Left ventricle myocardium inferior (tissue), 1 donor: ENCODE results near the gene APP. TPM values are rescaled to one million over a fixed set of nuclear protein-coding genes. Genes with fewer than 3 reads are reported as not detected.

Experiments
- DNase-seq: peaks from one replicate; pipeline ENCODE4 v3.0.0-alpha.2; 2020
- H3K27ac ChIP-seq: fragments of 200-600 bp; replicated peaks from 2 replicates; pipeline ENCODE4 v1.8.0; 2021
- H3K27me3 ChIP-seq: fragments of 200-600 bp; 2 replicates; pipeline ENCODE4 v1.8.0; 2021; ENCODE audit warnings: low read depth
- H3K36me3 ChIP-seq: fragments of 200-600 bp; 2 replicates; pipeline ENCODE4 v1.8.0; 2021
- H3K4me1 ChIP-seq: fragments of 200-600 bp; 2 replicates; pipeline ENCODE4 v1.8.0; 2021
- H3K4me3 ChIP-seq: fragments of 200-600 bp; 2 replicates; pipeline ENCODE4 v1.8.0; 2021; ENCODE audit warnings: mild to moderate bottlenecking, moderate library complexity
- H3K9me3 ChIP-seq: fragments of 200-600 bp; replicated peaks from 2 replicates; pipeline ENCODE4 v1.8.0; 2021
- intact Hi-C: fragments of 100-400 bp; cut with micrococcal nuclease; formaldehyde crosslinking; loops from one replicate; pipeline ENCODE4 v1.11.0; 2022
- total RNA-seq: library from RNA; stranded (reverse); fragmentation: NEBNext Ultra II Directional; extraction: Animal tissue kit (Norgen Biotek cat#: 25700); gene quantifications from one replicate; pipeline ENCODE4 v1.2.1, GENCODE V29; 2021
- TF ChIP-seq, protein P1 (sequence below): fragments of 200-600 bp; IDR thresholded peaks from 2 replicates; pipeline ENCODE4 v1.8.0; 2021; ENCODE audit warnings: antibody characterized with exemption, mild to moderate bottlenecking, borderline replicate concordance
- donor health status: DM: no; HTN: yes; CAD: no; lungs with severe emphysema.

APP gene
- total RNA-seq, 1 donor from 2014 or later, result 332 TPM

DNA sequence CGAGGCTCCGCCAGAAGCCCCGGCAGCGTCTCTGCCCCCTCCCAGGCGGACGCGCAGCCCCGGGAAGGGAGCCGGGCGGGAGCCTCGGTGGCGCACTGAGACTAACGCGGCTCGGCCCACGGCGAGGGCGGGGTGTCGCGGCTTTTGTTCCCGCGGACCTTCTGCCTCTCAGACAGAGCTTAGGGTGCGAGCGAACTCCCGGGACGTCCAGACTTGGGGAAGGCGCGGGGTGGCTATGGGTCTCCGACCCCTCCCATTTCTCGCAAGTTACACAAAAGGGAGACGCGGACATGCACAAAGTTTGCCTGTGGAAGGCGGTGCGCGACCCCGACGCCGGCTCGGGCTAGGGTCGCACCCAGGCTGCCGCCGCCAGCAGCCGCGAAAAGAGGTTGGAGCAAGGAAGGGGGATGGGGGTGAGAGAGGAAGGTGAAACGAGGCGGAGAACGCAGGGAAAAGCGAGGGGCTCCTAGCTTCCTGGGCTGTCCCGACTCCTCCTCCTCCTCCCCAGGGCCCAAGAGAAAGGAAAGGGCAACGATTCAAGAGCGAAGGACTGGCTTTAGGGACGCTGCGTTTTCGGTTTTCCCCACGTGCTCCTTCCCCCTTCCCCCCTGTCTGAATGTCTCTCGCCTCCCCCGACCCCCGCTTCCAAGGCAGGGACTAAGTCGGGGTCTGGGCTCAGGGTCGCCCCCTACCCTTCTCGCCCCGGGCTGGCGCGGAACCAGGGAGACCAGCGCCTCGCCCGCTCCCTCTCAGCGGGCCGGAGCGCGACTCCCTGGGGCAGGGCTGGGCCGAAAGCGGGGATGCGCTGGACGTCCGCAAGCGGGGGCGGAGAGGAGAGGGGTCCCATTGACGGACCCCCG, 729 bp downstream of the APP start:
- Histone ChIP-seq H3K4me3 (peak overlapping the region; percentile 95), H3K36me3 (no peaks in the 10 kb centered on the region), H3K4me1 (peaks cover 56% of the 10 kb centered on the region), H3K27me3 (no peaks in the 10 kb centered on the region), H3K27ac (peak overlapping the region; percentile 94), H3K9me3 (no peaks in the 10 kb centered on the region)
- peak; percentile 69 for DNase-seq
- intact Hi-C loops, result loop anchor here (5.0 kb wide), 2 partner anchors 273 to 288 kb away; no protein-coding TSS in a partner anchor
- TF ChIP-seq, protein P1, sequence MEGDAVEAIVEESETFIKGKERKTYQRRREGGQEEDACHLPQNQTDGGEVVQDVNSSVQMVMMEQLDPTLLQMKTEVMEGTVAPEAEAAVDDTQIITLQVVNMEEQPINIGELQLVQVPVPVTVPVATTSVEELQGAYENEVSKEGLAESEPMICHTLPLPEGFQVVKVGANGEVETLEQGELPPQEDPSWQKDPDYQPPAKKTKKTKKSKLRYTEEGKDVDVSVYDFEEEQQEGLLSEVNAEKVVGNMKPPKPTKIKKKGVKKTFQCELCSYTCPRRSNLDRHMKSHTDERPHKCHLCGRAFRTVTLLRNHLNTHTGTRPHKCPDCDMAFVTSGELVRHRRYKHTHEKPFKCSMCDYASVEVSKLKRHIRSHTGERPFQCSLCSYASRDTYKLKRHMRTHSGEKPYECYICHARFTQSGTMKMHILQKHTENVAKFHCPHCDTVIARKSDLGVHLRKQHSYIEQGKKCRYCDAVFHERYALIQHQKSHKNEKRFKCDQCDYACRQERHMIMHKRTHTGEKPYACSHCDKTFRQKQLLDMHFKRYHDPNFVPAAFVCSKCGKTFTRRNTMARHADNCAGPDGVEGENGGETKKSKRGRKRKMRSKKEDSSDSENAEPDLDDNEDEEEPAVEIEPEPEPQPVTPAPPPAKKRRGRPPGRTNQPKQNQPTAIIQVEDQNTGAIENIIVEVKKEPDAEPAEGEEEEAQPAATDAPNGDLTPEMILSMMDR, result no peak

- TF ChIP-seq, protein P1, result peak; percentile 63
- DNase-seq, result peak; percentile 26
- intact Hi-C loops, result loop anchor here (5.0 kb wide), 1 partner anchor 287 kb away; no protein-coding TSS in a partner anchor
- Histone ChIP-seq H3K27ac (peak overlapping the region; percentile 94), H3K4me1 (peaks cover 60% of the 10 kb centered on the region), H3K9me3 (no peaks in the 10 kb centered on the region), H3K4me3 (peak overlapping the region; percentile 95), H3K36me3 (no peaks in the 10 kb centered on the region), H3K27me3 (no peaks in the 10 kb centered on the region)
Measured at GRCh38 chr21:26169061-26169610, 1.4 kb downstream of the APP start.

DNA sequence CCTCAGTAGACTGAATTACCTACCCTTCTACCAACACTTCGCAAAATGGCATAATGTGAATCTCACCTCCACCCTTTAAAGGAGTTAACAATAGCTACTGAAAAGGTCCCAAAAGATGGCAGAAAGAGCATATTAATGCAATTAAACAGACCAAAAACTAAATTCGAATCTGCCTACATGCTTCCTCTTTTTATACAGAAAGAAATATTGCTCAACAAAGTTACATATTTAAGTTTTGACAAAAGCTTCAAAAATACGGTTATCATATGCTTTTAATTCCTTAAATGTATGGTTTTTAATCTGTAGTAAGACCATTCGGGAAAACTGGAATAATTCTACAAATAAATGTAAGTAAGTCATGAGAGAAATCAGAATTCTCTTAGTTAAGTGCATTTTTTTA, 2.2 kb downstream of the APP start:
- DNase-seq, result no peak
- H3K27me3 ChIP-seq, result no peaks in the 10 kb centered on the region
- H3K4me3 ChIP-seq, result peak overlapping the region; percentile 95
- no peaks in the 10 kb centered on the region for H3K9me3 ChIP-seq
- no peaks in the 10 kb centered on the region for H3K36me3 ChIP-seq
- TF ChIP-seq, protein P1, result no peak
- H3K4me1 ChIP-seq, result peaks cover 60% of the 10 kb centered on the region
- H3K27ac ChIP-seq, result peak overlapping the region; percentile 94
- intact Hi-C loops, result loop anchor here (5.0 kb wide), 1 partner anchor 286 kb away; no protein-coding TSS in a partner anchor

DNA sequence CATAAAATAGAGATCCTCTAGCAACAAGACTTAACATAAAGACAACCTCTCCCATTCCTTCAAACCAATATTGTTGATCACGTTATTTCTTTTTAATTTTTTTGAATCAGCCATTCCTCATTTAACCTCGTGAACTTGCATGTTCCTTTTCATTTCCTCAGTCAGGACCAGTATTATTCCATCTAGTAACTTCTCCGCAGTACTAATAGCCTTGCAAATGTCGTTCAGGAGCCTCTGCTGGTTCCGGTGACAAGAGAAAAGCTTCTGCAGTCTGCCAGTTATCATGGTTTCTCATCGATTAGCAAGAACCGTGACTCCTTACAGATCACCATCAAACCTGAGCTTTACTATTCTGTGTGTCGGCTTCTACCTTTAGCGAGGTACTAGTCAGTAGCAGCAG, 3.0 kb downstream of the APP start:
- H3K4me1 ChIP-seq, result peaks cover 60% of the 10 kb centered on the region

GRCh38 chr21:26165331-26165730, 5.2 kb downstream of the APP start:
- H3K27ac ChIP-seq, result peak overlapping the region; percentile 94

More for the DNA sequence above, 3.0 kb downstream of the APP start:
- Histone ChIP-seq H3K9me3 (no peaks in the 10 kb centered on the region), H3K36me3 (no peaks in the 10 kb centered on the region), H3K27ac (peak overlapping the region; percentile 94), H3K27me3 (no peaks in the 10 kb centered on the region), H3K4me3 (peak overlapping the region; percentile 95)
- intact Hi-C loops, result loop anchor here (5.0 kb wide), 1 partner anchor 285 kb away; no protein-coding TSS in a partner anchor
- TF ChIP-seq, protein P1, result no peak
- DNase-seq, result no peak

More at GRCh38 chr21:26165331-26165730, 5.2 kb downstream of the APP start:
- H3K4me3 ChIP-seq, result no peak overlapping the region
- TF ChIP-seq, protein P1, result no peak
- peaks cover 71% of the 10 kb centered on the region for H3K4me1 ChIP-seq
- H3K36me3 ChIP-seq, result no peaks in the 10 kb centered on the region
- intact Hi-C loops, result loop anchor here (5.0 kb wide), 1 partner anchor 283 kb away; no protein-coding TSS in a partner anchor
- no peak for DNase-seq
- H3K27me3 ChIP-seq, result no peaks in the 10 kb centered on the region
- H3K9me3 ChIP-seq, result no peaks in the 10 kb centered on the region
